ENCODE data around the gene ZCWPW1.
"Not testable (repeated sequence)": the region's sequence is repeated elsewhere in the genome, so short reads cannot be mapped to it uniquely, and the experiment has no call there.

The ZCWPW1 gene

GRCh38 chr7:100455206-100455605, 26.7 kb upstream of the ZCWPW1 start:
- no peak for DNase-seq

DNA sequence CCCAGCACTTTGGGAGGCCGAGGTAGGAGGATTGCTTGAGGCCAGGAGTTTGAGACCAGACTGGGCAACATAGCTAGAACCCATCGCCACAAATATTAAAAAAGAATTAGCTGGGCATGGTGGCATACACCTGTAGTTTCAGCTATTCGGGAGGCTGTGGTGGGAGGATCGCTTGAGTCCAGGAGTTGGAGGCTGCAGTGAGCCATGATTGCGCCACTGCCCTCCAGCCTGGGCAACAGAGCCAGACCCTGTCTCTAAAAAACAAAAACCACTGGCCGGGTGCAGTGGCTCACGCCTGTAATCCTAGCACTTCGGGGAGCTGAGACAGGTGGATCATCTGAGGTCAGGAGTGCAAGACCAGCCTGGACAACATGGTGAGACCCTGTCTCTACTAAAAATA, 25.4 kb upstream of the ZCWPW1 start:
- not testable (repeated sequence) for DNase-seq

DNA sequence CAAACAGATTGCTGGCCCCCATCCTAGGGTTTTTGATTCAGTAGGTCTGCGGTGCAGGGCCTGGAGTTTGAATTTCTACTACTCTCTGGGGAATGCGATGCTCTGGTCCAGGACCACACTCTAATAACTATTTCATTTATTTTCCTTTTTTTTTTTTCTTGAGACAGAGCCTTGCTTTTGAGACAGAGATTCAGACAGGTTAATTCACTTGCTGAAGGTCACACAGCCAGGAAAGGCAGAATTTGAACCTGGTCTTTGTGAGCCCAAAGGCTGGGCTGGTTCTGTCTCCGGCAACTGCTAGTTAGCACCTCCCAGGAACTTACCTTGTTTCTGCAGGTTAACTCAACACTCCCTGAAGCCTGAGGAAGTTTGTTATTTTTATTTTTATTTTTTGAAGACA, 24.0 kb upstream of the ZCWPW1 start:
- no peak for DNase-seq

GRCh38 chr7:100449190-100449795, 20.8 kb upstream of the ZCWPW1 start:
- no peak for DNase-seq

GRCh38 chr7:100447363-100447762, 18.9 kb upstream of the ZCWPW1 start:
- DNase-seq = not testable (repeated sequence)

DNA sequence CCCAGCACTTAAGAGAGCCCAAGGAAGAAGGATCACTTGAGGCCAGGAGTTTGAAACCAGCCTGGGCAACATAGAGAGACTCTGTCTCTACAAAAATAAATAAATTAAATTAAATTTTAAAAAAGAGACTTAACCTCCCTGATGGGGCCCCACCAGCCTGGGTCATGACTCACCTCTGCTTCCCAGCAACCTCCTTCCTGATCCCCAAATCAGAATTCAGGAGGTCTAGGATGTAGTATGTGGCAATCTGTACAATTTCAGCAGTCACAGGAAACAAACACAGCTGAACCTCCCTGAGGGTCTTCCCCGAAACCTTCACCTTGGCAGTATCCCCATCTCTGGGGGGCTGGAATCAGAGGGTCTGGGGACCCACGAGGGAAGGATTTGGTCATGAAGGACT, 17.5 kb upstream of the ZCWPW1 start:
- DNase-seq = no peak

- DNase-seq = no peak
These were observed 16.1 kb upstream of the ZCWPW1 start for GRCh38 chr7:100444311-100445278.

- DNase-seq = no peak
These were observed 14.8 kb upstream of the ZCWPW1 start for GRCh38 chr7:100443096-100443840.

DNA sequence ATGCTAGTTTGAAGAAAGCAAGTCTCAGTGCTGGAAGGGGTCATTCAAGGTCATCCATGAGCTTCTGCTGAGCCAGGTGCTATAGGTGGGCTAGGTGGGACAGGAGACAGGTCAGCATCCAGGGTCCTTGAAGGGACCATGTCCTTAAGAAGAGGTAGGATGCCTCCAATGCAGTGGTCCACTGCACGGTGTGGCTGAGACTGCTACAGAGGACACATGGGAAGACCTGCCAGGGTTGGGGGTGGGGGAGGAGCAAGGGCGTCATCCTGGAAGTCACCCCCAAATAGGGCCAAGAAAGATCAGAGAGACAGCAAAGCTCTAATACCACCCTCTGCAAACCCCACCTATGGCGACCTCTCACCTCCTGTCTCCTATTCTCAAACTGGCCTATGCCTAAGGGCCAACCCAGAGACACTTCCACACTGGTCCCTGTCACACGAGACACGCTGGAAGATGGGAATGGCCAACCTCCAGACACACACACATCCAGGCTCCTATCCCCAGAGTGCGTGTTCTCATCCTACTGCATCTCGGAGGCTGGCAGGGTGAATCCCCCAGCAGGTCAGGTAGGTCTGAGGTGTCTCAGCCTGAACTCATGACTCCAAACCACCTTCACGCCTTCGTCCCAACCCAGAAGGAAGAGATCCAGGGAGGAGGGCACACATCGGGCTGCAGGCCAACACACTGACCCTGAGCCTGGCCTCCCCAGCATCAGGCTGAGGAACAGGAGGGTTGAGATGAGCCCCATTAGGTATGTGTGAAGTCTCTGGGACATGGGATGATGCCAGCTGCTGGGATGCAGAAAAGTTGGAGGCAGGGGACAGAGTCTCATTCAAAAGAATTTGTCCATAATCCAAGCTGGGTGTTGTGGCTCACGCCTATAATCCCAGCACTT, 13.4 kb upstream of the ZCWPW1 start:
- DNase-seq = no peak

DNA sequence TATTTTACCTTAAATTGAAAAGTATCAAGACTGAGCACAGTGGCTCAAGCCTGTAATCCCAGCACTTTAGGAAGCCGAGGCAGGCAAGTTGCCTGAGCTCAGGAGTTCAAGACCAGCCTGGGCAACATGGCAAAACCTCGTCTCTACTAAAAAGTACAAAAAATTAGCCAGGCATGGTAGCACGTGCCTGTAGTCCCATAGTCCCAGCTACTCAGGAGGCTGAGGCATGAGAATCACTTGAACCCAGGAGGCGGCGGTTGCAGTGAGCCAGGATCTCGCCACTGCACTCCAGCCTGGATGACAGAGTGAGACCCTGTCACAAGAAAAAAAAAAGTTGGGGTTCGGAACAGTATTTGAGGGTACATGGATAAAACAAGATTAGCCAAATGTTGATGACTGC, 10.7 kb upstream of the ZCWPW1 start:
- DNase-seq = not testable (repeated sequence)

GRCh38 chr7:100438731-100439130, 10.2 kb upstream of the ZCWPW1 start:
- DNase-seq = not testable (repeated sequence)

- DNase-seq = no peak
These were observed 9.7 kb upstream of the ZCWPW1 start for GRCh38 chr7:100438172-100438571.

GRCh38 chr7:100437150-100438100, 8.9 kb upstream of the ZCWPW1 start:
- DNase-seq = no peak

GRCh38 chr7:100435401-100436304, 7.2 kb upstream of the ZCWPW1 start:
- DNase-seq = peak; percentile 59

- no peak for DNase-seq
These were observed 6.0 kb upstream of the ZCWPW1 start for GRCh38 chr7:100434297-100435144.

DNA sequence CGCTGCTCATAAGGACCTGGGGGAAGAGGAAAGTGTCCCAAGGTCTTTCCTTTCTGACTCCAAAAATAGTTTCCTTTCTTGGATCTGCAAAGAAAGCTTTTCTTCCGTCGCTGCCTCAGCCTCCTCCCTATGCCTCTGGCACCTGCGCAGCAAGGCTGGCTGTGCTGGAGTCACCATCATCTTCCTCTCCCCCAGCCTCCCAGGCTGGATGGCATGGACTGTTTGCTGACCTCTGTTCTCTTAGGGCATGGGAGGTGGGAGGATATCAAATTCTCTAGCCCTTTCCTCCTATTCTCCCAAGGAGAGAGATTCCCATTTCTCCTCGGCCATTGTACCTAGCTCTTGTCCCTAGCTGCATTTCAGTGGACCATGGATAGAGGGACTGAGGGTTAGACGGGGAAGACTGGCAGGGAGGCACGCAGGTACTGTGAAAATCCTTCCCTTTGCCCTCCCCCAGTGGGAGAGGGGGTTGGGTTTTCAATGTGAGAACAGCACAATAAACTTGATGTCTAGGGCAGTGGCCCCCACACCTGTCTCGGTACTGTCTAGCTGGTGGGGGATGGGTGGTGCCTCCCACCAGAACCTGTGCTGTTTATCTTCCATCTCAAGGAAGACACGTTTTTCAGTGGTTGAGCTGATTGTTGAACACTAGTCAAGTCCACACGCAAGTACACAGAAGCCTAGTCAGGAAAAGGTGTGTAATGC, 5.2 kb upstream of the ZCWPW1 start:
- no peak for DNase-seq

GRCh38 chr7:100433276-100433591, 4.7 kb upstream of the ZCWPW1 start:
- no peak for DNase-seq

DNA sequence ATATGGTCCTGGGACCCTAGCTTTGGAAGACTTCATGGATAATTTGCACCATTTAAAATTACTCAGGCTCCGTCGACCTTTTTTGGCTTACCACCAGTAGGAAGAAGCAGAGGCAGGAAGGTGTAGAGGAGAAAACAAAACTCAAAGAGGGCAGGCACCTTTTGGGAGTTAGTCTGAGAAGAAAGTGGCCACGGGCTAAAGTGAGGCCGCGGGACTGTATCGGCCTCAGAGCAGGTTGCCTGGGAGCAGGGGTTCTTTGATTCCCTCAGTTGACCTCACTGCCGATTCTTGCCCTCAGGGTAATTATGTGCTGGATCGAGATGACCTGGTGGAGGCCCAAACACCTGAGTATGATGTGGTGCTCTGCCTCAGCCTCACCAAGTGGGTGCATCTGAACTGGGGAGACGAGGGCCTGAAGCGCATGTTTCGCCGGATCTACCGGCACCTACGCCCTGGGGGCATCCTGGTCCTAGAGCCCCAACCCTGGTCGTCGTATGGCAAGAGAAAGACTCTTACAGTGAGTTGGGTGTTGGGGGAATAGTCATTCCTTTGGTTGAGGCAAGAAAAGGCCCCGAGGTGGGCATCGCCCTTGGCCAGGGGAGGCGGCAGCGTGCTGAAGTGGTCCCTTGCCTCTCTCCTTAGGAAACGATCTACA, 4.2 kb upstream of the ZCWPW1 start:
- DNase-seq = no peak
